Adrenal gland (tissue), 12 donors: ENCODE measurements around the gene TELO2. TPM values are rescaled to one million over a fixed set of nuclear protein-coding genes. Genes with fewer than 3 reads are reported as not detected.
A peak's percentile ranks its signal among the peaks of the same experiment; 100 is the strongest.

Experiments used
- DNase-seq, 7 donors: peaks; one replicate each; pipeline ENCODE4 v3.0.0-alpha.2; 2019 to 2020
- H3K27ac ChIP-seq, 5 donors: fragments of 200-600 bp; sonication (generic) in 4 of 5; 1 replicate in 3 of 5; 2 replicates in 2 of 5; pipeline versions ENCODE4 v1.5.1 to v1.8.0; 2016 to 2020; ENCODE audit warnings: mild to moderate bottlenecking in 1 of 5
- H3K27me3 ChIP-seq: fragments of 200-600 bp; 2 replicates; pipeline ENCODE4 v1.8.0; 2021
- H3K36me3 ChIP-seq, 2 donors: fragments of 200-600 bp; replicated peaks in 1 of 2; 1 replicate in 1 of 2; 2 replicates in 1 of 2; pipeline versions ENCODE4 v1.5.1 to v1.8.0; 2018 to 2022
- H3K4me1 ChIP-seq, 2 donors: fragments of 200-600 bp; replicated peaks in 1 of 2; 1 replicate in 1 of 2; 2 replicates in 1 of 2; pipeline versions ENCODE4 v1.5.1 to v1.8.0; 2018 to 2021
- H3K4me3 ChIP-seq, 4 donors: fragments of 200-600 bp; sonication (generic) in 3 of 4; one replicate each; pipeline ENCODE4 v1.5.1; 2016 to 2018
- H3K9me3 ChIP-seq, 3 donors: fragments of 200-600 bp; sonication (generic) in 1 of 3; replicated peaks in 1 of 3; 1 replicate in 2 of 3; 2 replicates in 1 of 3; pipeline versions ENCODE4 v1.5.1 to v1.8.0; 2016 to 2021
- POLR2A ChIP-seq, 2 donors: fragments of 450-650 bp; IDR thresholded peaks; one replicate each; pipeline ENCODE4 v1.6.1; 2017; ENCODE audit warnings: antibody characterized with exemption in 2 of 2, mild to moderate bottlenecking in 2 of 2, moderate library complexity in 1 of 2
- WGBS, 4 donors: extraction: QIAGEN DNeasy Blood & Tissue Kit in 2 of 4; methylation state at CpG; one replicate each; pipeline versions ENCODE4 v1.1.5 to v1.1.7; 2013 to 2017; 5-methylcytosine and 5-hydroxymethylcytosine counted together
- intact Hi-C, 2 donors: fragments of 100-400 bp; cut with DNase I; formaldehyde crosslinking; loops; one replicate each; pipeline versions ENCODE4 v1.14.1 to v1.15.0; 2022 to 2023
- polyA plus RNA-seq, 3 donors: library from polyadenylated mRNA; stranded (reverse); fragments of 200-250 nt in 2 of 3; fragments of 350-450 nt in 1 of 3; fragmentation: Illumina TruSeq in 1 of 3; extraction: RNeasy Lipid Tissue Mini Kit (QIAGEN cat#74804) in 1 of 3; gene quantifications; one replicate each; pipeline ENCODE4 v1.2.3, GENCODE V29; 2013 to 2014
- total RNA-seq, 9 donors: library from RNA; depleted of rRNA in 4 of 9; stranded (reverse); fragments of >200 nt in 4 of 9; fragments of 120-200 nt in 1 of 9; fragmentation: NEBNext Ultra II Directional in 1 of 9; extraction: Animal tissue kit (Norgen Biotek cat#: 25700) in 1 of 9; gene quantifications; one replicate each; pipeline versions ENCODE4 v1.1.0 to v1.2.4, GENCODE V29; 2013 to 2023
- TF ChIP-seq, protein P1 (sequence below), 6 experiments: fragments of 450-650 bp in 4 of 6; fragments of 200-600 bp in 2 of 6; sonication (generic) in 1 of 6; IDR thresholded peaks; 1 replicate in 5 of 6; 2 replicates in 1 of 6; pipeline versions ENCODE4 v1.5.1 to v1.8.0; 2016 to 2021; ENCODE audit warnings: antibody characterized with exemption in 6 of 6, mild to moderate bottlenecking in 2 of 6, moderate library complexity in 1 of 6
- donor health status: healthy with polysubstance abuse.
- donor health status: Bipolar disorder and iron deficiency.
- donor health status: DM: yes; HTN: yes; CAD: no.
- donor health status: DM: no; HTN: no; CAD: no.
- donor health status: DM: no; HTN: no; CAD: no.
- donor health status: DM: yes; HTN: yes; CAD: no.

The TELO2 gene
- total and polyA plus RNA-seq, 12 donors = 1.3 to 173 (median 23.7) TPM

- peak in 4 of 7 donors; percentile 63 to 92 (median 65) for DNase-seq
- no peaks in the 10 kb centered on the region for H3K27me3 ChIP-seq
- peak overlapping the region; percentile 39 to 97 (median 79) for H3K27ac ChIP-seq
- 49 to 70% (median 63%) methylated on average over 19 to 28 of the region's 28 CpGs for WGBS, 4 donors
- intact Hi-C loops = no loop called here
- peaks cover 13 to 43% of the 10 kb centered on the region in 2 donors for H3K4me1 ChIP-seq
- peaks cover 0 to 6% of the 10 kb centered on the region in 2 donors for H3K36me3 ChIP-seq
- H3K9me3 ChIP-seq = no peaks in the 10 kb centered on the region
- TF ChIP-seq, protein P1, sequence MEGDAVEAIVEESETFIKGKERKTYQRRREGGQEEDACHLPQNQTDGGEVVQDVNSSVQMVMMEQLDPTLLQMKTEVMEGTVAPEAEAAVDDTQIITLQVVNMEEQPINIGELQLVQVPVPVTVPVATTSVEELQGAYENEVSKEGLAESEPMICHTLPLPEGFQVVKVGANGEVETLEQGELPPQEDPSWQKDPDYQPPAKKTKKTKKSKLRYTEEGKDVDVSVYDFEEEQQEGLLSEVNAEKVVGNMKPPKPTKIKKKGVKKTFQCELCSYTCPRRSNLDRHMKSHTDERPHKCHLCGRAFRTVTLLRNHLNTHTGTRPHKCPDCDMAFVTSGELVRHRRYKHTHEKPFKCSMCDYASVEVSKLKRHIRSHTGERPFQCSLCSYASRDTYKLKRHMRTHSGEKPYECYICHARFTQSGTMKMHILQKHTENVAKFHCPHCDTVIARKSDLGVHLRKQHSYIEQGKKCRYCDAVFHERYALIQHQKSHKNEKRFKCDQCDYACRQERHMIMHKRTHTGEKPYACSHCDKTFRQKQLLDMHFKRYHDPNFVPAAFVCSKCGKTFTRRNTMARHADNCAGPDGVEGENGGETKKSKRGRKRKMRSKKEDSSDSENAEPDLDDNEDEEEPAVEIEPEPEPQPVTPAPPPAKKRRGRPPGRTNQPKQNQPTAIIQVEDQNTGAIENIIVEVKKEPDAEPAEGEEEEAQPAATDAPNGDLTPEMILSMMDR (IDR thresholded peaks at IDR 0.05) = no peak
- TF ChIP-seq POLR2A (IDR thresholded peaks at IDR 0.05) = no peak
- H3K4me3 ChIP-seq = peak overlapping the region in 1 of 4 donors; percentile 56
Observed at GRCh38 chr16:1532081-1532760, 39.1 kb downstream of the TELO2 start.

DNA sequence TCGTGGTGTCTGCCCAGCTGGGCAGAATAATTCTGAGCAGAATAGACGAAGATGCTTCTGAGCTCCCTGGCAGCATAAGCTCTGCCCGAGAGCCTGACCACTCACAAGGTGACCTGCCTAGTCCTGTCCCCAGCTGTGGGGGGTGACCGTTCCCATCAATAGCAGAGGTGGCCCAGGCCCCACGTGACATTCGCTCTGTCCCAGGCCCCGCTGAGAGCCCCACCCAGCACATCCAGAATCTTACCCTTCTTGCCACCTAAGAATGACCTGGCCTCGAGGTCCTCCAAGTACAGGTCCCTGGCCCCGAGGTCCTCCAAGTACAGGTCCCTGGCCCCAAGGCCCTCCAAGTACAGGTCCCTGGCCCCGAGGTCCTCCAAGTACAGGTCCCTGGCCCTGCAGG is 39.6 kb downstream of the TELO2 start:
- intact Hi-C loops = no loop called here
- no peaks in the 10 kb centered on the region for H3K27me3 ChIP-seq
- peaks cover 0 to 11% of the 10 kb centered on the region in 2 donors for H3K36me3 ChIP-seq
- 70 to 82% (median 70%) methylated on average over 2 to 10 of the region's 10 CpGs for WGBS, 4 donors
- H3K27ac ChIP-seq = peak overlapping the region in 4 of 5 donors; percentile 65 to 97 (median 81)
- H3K9me3 ChIP-seq = no peaks in the 10 kb centered on the region
- H3K4me1 ChIP-seq = peaks cover 10 to 45% of the 10 kb centered on the region in 2 donors
- no peak for DNase-seq
- TF ChIP-seq POLR2A (IDR thresholded peaks at IDR 0.05) = no peak
- TF ChIP-seq, protein P1 (IDR thresholded peaks at IDR 0.05) = no peak
- peak overlapping the region in 1 of 4 donors; percentile 56 for H3K4me3 ChIP-seq

DNA sequence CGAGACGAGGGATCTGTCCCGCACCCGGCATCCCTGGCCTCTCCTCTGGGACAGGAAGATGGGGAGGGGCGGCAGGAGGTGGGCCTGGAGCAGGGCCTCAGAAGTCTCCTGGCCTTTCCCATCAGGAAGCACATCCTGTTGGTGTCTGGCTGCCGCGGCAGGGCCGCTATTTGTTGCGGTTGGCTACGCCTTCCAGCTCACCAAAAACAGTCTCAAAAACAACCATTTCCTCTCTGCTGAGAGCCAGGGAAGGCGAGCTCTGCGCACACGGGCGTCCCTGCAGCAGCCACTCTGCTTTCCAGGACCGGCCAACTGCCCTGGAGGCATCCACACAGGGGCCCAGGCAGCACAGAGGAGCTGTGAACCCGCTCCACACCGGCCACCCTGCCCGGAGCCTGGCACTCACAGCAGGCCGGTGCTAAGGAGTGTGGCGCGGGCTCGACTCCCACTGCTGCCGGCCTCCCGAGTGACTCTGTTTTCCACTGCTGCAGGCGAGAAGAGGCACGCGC is 40.3 kb downstream of the TELO2 start, which contains the start of gene TMEM204:
Gene TMEM204 (plus strand): TSS at position 224 of the 509 bp plus-strand sequence. CDS start 610 bp downstream, outside the sequence.
- Histone ChIP-seq H3K27ac (peak within 1 kb of the TSS in 4 of 5 donors; percentile 65 to 97 (median 81)), H3K36me3 (peaks cover 0 to 17% of the 10 kb centered on the region in 2 donors), H3K4me3 (peak within 1 kb of the TSS in 2 of 4 donors; percentile 21 to 56), H3K4me1 (peaks cover 3 to 45% of the 10 kb centered on the region in 2 donors), H3K9me3 (no peaks in the 10 kb centered on the region), H3K27me3 (no peaks in the 10 kb centered on the region)
- peak in 6 of 7 donors; percentile 54 to 83 (median 62) for DNase-seq
- intact Hi-C loops = no loop called here
- TF ChIP-seq, protein P1 (IDR thresholded peaks at IDR 0.05) = no peak
- TF ChIP-seq POLR2A (IDR thresholded peaks at IDR 0.05) = peak; percentile 44 to 67
- 38 to 74% (median 46%) methylated on average over 6 to 27 of the region's 27 CpGs for WGBS, 4 donors
